ENCODE measurements around the gene PEDS1.

The PEDS1 gene

GRCh38 chr20:50107086-50107660 lies 46.4 kb downstream of the PEDS1 start:
- TF ChIP-seq POLR2AphosphoS5 (IDR thresholded peaks at IDR 0.05; ENCODE audit: low read depth, low read length): no peak
- TF ChIP-seq TAF1 (IDR thresholded peaks at IDR 0.05; ENCODE audit: borderline replicate concordance, insufficient read depth, low read length): no peak
- no peak for TF ChIP-seq REST (IDR thresholded peaks at IDR 0.05; ENCODE audit: insufficient read depth in 1 of 2, low read depth in 2 of 2, low read length in 2 of 2)
- TF ChIP-seq FOXP2 (optimal IDR thresholded peaks at IDR 0.05; ENCODE audit: borderline replicate concordance, extremely low read depth, extremely low read length, insufficient read depth): no peak
- no peak for TF ChIP-seq SIN3A (IDR thresholded peaks at IDR 0.05; ENCODE audit: borderline replicate concordance, insufficient read depth, low read length)

All from PFSK-1 (cell line).